Mucosa of stomach (tissue), 1 donor: ENCODE results near the gene TMC3.

Source experiments
- H3K27me3 ChIP-seq: one replicate; pipeline ENCODE4 v1.7.0; 2013; ENCODE audit warnings: mild to moderate bottlenecking, low read length; ENCODE audit not compliant: control insufficient read depth, insufficient read depth
- H3K36me3 ChIP-seq: one replicate; pipeline ENCODE4 v1.7.0; 2013; ENCODE audit warnings: low read length; ENCODE audit not compliant: control insufficient read depth, insufficient read depth
- H3K4me1 ChIP-seq: one replicate; pipeline ENCODE4 v1.7.0; 2013; ENCODE audit warnings: mild to moderate bottlenecking, low read length; ENCODE audit not compliant: control insufficient read depth, insufficient read depth
- H3K4me3 ChIP-seq: one replicate; pipeline ENCODE4 v1.7.0; 2013; ENCODE audit warnings: low read length
- H3K9ac ChIP-seq: one replicate; pipeline ENCODE4 v1.7.0; 2013; ENCODE audit warnings: mild to moderate bottlenecking, low read length, moderate library complexity
- H3K9me3 ChIP-seq: one replicate; pipeline ENCODE4 v1.7.0; 2013; ENCODE audit warnings: mild to moderate bottlenecking, low read length, moderate library complexity; ENCODE audit not compliant: control insufficient read depth
- donor health status: Pancreatic carcinoma.

TMC3 gene

DNA sequence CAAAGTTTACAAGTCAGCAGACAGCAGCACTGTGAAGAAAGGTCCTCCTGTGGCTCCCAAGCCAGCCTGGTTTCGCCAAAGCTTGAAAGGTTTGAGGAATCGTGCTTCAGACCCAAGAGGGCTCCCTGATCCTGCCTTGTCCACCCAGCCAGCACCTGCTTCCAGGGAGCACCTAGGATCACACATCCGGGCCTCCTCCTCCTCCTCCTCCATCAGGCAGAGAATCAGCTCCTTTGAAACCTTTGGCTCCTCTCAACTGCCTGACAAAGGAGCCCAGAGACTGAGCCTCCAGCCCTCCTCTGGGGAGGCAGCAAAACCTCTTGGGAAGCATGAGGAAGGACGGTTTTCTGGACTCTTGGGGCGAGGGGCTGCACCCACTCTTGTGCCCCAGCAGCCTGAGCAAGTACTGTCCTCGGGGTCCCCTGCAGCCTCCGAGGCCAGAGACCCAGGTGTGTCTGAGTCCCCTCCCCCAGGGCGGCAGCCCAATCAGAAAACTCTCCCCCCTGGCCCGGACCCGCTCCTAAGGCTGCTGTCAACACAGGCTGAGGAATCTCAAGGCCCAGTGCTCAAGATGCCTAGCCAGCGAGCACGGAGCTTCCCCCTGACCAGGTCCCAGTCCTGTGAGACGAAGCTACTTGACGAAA lies 74.3 kb downstream of the TMC3 start:
- peaks cover 12% of the 10 kb centered on the region for H3K4me1 ChIP-seq
- H3K36me3 ChIP-seq: no peaks in the 10 kb centered on the region
- no peaks in the 10 kb centered on the region for H3K27me3 ChIP-seq
- no peaks in the 10 kb centered on the region for H3K9me3 ChIP-seq
- H3K9ac ChIP-seq: no peak overlapping the region
- no peak overlapping the region for H3K4me3 ChIP-seq

DNA sequence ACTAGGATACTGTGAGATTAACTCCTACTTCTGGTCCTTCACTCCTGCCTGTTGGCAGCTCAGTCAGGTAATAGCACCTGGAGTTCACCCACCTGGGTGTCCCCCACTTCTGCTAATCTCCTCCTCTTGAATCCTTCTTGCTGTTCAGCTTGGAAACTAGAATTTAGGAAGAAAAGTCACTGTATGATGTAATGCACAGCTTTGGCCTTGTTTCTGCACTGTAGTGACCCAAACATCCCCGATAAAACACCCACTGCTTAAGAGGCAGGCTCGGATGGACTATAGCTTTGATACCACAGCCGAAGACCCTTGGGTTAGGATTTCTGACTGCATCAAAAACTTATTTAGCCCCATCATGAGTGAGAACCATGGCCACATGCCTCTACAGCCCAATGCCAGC lies 74.9 kb downstream of the TMC3 start:
- H3K9me3 ChIP-seq: no peaks in the 10 kb centered on the region
- H3K4me1 ChIP-seq: peaks cover 12% of the 10 kb centered on the region
- H3K36me3 ChIP-seq: no peaks in the 10 kb centered on the region
- no peaks in the 10 kb centered on the region for H3K27me3 ChIP-seq
- H3K4me3 ChIP-seq: no peak overlapping the region
- no peak overlapping the region for H3K9ac ChIP-seq

DNA sequence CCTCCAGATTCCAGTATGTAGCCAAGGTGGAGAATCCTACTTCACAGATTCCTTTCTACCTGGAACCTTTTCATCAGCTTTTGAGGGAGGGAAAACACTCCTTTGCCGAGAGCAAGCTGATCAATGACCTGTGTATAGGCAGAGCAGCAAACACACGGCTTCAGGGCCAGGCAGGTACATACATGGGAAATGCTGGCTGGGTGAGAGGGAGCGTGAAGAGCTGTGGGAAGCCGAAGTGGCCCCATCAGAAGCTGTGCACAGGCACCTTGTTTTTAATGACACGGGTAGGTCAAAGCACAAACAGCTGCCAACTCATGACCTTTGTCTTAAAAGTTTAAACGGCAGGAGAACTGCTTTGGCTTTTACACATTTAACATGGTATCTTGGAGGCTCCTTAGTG lies 75.4 kb downstream of the TMC3 start:
- no peaks in the 10 kb centered on the region for H3K9me3 ChIP-seq
- no peaks in the 10 kb centered on the region for H3K27me3 ChIP-seq
- no peaks in the 10 kb centered on the region for H3K36me3 ChIP-seq
- no peak overlapping the region for H3K4me3 ChIP-seq
- peaks cover 8% of the 10 kb centered on the region for H3K4me1 ChIP-seq
- H3K9ac ChIP-seq: no peak overlapping the region

DNA sequence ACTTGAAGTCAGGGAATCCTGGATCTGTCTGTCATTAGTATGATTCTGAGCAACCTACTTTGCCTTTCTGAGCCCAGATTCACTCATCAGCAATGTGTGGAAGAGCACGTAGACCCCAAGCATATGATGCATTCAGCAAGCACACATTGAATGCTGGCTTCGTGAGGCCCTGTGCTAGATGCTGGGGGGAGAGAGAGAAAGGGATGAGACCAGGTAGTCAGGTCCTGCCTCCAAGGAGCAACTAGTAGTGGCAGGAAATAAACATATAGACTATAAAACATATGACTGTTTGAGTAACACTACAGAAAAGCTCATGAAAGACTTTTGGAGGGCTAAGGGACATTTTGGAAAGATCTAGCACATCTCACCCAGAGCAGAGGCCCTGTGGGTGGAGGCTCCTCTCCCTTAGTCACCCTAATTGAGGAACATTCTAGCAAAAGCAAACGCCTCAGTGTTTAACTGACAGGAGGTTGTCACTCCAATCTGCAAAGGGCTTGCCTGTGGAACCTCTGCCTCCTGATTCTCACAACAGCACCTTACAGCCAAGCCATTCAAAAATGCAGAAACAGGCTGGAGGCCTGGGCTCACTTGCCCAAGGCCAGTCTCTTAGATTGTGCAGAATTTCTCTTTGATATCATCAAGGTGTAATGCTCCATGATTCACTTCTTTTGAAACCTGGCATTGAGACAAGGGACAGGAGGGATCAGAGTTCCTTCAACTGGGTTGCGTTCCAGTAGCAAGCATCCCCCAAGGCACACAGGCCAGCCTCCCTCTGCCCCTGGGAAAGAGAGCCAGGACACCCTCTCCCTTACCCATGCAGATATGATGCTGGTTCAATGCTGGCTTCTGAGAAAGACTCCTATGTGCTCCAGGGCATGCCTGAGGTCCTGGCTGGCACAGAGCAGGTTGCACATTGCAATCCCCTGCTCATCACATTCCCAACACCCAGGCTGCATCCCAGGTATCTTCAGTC lies 76.1 kb downstream of the TMC3 start:
- Histone ChIP-seq H3K9me3 (no peaks in the 10 kb centered on the region), H3K27me3 (no peaks in the 10 kb centered on the region), H3K4me3 (no peak overlapping the region), H3K9ac (no peak overlapping the region), H3K4me1 (peaks cover 7% of the 10 kb centered on the region), H3K36me3 (no peaks in the 10 kb centered on the region)

DNA sequence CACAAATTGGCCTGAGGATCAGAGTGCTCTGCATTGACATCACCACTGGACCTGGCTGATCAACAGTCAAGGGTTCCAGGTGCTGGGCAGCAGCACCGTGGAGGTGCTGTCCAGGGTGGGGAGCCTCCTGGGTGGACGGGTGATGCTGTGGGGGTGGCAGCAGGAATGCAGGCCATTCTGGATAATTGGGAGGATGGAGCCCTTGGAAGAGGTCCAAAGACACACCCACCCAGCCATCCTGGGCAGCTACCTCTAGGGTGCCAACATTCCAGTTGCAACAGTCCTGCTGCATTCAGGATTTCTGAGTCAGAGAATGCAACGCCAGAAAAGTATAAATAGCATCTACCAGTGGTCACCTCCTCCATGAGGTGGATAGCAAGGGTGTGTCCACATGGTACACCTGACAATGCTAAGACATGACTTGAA lies 76.9 kb downstream of the TMC3 start:
- no peaks in the 10 kb centered on the region for H3K36me3 ChIP-seq
- H3K4me3 ChIP-seq: no peak overlapping the region
- peaks cover 7% of the 10 kb centered on the region for H3K4me1 ChIP-seq
- peak overlapping the region; percentile 54 for H3K9ac ChIP-seq
- H3K27me3 ChIP-seq: no peaks in the 10 kb centered on the region
- H3K9me3 ChIP-seq: no peaks in the 10 kb centered on the region

DNA sequence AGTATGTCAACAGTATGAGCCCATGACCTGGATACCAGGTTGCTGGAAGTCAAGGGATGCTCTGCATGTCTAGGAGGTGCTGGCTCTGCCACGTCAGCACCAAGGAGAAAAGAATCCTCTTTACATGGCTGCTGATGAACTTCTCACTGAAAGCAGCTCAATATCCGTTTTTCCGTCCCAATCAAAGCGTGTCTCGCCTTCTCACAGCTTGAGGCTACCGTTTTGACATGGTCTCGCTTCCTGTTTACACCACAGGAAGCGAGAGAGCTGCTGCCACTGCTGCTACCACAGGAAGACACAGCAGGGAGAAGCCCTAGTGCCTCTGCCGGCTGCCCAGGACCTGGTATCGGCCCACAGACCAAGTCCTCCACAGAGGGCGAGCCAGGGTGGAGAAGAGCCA lies 77.3 kb downstream of the TMC3 start:
- Histone ChIP-seq H3K4me3 (no peak overlapping the region), H3K27me3 (no peaks in the 10 kb centered on the region), H3K9ac (peak overlapping the region; percentile 54), H3K9me3 (no peaks in the 10 kb centered on the region), H3K36me3 (no peaks in the 10 kb centered on the region), H3K4me1 (peaks cover 7% of the 10 kb centered on the region)

DNA sequence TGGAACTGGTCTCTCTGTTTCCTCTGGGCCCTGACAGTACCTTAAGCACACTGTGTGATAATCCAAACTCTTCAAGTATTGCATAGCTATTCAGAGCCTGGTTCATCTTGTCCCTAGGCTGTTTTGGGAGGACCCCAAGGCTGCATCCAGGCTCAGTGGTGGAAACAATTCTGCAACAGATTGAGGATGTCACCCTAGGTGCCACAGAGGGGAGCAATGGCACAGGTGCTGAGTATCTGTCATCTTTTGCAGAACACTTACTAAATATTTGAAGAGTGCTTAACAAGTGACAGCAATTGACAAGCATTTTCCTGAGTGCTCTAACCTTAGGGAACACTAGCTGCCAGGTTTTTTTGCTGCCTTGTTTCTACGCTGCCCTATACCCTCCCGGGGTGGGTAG lies 77.8 kb downstream of the TMC3 start:
- Histone ChIP-seq H3K9me3 (no peaks in the 10 kb centered on the region), H3K36me3 (no peaks in the 10 kb centered on the region), H3K4me1 (peaks cover 7% of the 10 kb centered on the region), H3K27me3 (no peaks in the 10 kb centered on the region), H3K4me3 (no peak overlapping the region), H3K9ac (no peak overlapping the region)

DNA sequence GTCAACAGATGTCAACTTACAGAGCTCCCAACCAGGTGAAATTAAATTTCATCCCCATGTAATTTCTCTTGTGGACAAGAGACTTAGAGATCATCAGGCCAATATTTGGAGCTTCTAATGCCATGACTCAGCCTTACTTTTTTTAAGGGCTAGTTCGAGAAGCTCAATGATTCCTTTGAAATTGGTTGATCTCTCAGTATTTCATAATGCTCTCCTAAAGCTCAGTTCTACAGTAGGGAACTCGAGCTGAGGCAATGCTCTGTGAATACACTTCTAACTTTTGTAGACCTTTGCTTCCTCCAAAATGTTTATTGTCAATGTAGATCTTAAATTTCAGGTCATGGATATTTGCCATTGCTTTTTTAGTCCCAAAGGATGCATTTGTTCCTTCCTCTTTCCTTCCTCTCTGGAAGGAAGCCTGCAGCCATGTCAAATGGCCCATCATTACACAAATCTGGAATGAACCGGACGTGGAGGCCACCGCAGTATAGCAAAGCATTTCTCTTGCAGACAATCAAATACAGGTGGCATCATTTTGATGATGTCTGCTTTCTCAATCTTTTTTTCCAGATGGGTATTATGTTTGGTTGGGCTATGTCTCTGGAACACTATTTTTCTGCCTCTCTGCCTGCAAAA lies 78.4 kb downstream of the TMC3 start:
- Histone ChIP-seq H3K4me3 (no peak overlapping the region), H3K9ac (no peak overlapping the region), H3K4me1 (peaks cover 7% of the 10 kb centered on the region), H3K27me3 (no peaks in the 10 kb centered on the region), H3K36me3 (no peaks in the 10 kb centered on the region), H3K9me3 (no peaks in the 10 kb centered on the region)

DNA sequence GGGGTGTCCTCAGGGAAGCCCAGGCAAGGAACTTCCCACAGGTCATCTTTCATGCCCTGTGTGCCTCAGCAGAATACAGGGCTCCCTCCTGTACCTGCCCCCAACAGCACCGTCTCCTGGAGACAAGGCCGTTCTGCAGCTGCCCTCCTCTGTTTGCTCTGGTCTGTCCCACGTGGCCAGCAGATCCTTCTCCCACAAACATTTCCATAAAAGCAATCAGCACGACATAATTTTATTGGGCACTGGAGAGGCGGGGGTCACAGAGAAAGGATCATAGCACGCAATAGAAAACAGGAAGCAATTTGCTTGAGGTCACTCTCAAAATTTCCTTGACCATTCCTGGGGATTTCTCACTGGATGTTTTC lies 79.5 kb downstream of the TMC3 start:
- Histone ChIP-seq H3K4me1 (peaks cover 7% of the 10 kb centered on the region), H3K9ac (no peak overlapping the region), H3K27me3 (no peaks in the 10 kb centered on the region), H3K4me3 (no peak overlapping the region), H3K9me3 (no peaks in the 10 kb centered on the region), H3K36me3 (no peaks in the 10 kb centered on the region)

DNA sequence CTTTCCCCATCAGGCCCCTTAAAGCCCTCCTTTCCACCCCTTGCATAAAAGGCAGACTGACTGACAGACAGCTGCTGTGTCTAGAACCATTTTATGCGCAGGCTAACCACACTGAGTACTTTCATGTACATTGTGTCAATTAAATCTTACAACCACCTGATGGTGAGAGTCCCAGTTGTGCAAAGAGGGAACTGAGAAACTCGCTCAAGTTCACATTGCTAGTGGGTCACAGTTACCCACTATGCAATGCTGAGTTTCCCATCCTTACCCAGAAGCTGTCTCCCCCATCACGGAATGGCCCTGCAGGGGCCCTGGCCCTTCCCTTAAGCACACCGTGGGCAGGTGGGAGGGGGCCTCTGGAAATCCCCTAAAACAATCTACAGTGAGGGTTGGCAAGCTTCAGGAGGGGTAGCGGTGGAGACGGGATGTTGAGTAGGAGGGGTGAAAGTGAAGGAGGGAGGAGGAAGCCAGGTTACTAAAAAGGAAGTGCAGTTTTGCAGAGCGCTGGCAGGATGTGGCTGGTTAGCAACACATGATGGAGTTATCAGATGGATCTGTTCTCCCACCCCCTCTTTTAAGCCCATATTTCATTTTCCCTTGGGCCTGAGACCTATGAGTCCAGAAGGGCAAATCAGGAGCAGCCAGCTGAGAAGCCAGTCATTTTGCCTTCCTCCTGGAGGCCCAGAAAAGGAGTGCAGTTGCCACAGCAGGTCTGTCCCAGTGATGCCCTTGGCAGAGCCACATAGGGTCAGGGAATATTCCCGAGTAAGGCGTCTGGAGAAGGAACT lies 80.1 kb downstream of the TMC3 start:
- H3K4me3 ChIP-seq: no peak overlapping the region
- H3K4me1 ChIP-seq: peaks cover 7% of the 10 kb centered on the region
- H3K9ac ChIP-seq: no peak overlapping the region
- H3K36me3 ChIP-seq: no peaks in the 10 kb centered on the region
- H3K27me3 ChIP-seq: no peaks in the 10 kb centered on the region
- no peaks in the 10 kb centered on the region for H3K9me3 ChIP-seq

DNA sequence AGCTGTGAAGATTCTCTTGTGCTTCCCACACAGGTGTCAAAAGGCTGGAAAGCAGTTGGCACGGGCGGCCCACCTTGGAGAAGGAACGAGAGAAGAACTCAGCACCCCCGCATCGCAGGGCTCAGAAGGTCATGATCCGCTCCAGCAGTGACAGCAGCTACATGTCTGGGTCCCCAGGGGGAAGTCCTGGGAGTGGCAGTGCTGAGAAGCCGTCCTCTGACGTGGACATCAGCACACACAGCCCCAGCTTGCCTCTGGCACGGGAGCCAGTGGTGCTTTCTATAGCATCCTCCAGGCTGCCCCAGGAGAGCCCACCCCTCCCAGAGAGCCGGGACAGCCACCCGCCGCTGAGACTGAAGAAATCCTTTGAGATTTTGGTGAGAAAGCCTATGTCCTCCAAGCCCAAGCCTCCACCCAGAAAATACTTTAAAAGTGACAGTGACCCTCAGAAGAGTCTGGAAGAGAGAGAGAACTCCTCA lies 81.5 kb downstream of the TMC3 start:
- Histone ChIP-seq H3K36me3 (no peaks in the 10 kb centered on the region), H3K27me3 (no peaks in the 10 kb centered on the region), H3K4me1 (peaks cover 7% of the 10 kb centered on the region), H3K4me3 (no peak overlapping the region), H3K9me3 (no peaks in the 10 kb centered on the region), H3K9ac (no peak overlapping the region)
